GM12873 (cell line): ENCODE data around the gene KIFC1.

Experiments used
- CTCF ChIP-seq: IDR thresholded peaks from 2 replicates; pipeline ENCODE4 v1.5.1; 2012; ENCODE audit warnings: low read depth, mild to moderate bottlenecking, moderate library complexity, low read length, control low read depth; ENCODE audit not compliant: insufficient read depth; ENCODE audit errors: missing control alignments

The KIFC1 gene

GRCh38 chr6:33416386-33417127 lies 24.9 kb downstream of the KIFC1 start:
- no peak for TF ChIP-seq CTCF

- no peak for TF ChIP-seq CTCF
Measured at GRCh38 chr6:33417128-33417902, 25.7 kb downstream of the KIFC1 start.

- TF ChIP-seq CTCF, result peak; percentile 61
Measured at GRCh38 chr6:33417903-33418689, 26.5 kb downstream of the KIFC1 start, which contains the start of gene CUTA. Gene CUTA (minus strand): TSS chr6:33418107. CDS start chr6:33418000, 107 bp downstream.

GRCh38 chr6:33418690-33419291 lies 27.2 kb downstream of the KIFC1 start:
- no peak for TF ChIP-seq CTCF

- TF ChIP-seq CTCF, result no peak
Measured at GRCh38 chr6:33419580-33420490, 28.2 kb downstream of the KIFC1 start, which contains the start of gene SYNGAP1. Gene SYNGAP1 (plus strand): TSS chr6:33420065. CDS start chr6:33420265, 200 bp downstream.

- no peak for TF ChIP-seq CTCF
Measured at GRCh38 chr6:33420491-33421343, 29.1 kb downstream of the KIFC1 start.
